Measurements from ENCODE around the gene TOX3.

DNA sequence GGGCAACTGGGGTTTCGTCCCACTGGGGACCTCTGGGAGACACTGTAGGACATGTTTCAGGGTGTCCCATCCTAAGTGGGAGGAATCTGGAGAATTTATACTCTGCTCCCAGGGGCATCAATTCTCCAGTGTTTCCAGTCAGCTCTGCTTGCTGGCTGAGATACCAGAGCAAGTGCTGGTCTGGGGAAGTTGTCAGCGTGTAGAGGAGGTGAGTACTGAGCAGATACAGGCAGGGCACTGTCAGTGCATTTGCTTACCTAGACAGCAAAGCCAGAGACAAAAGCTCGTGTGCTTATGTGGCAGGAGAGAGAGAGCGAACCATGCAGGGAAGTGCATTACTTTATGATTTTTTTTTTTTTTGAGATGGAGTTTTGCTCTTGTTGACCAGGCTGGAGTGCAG is 20.2 kb upstream of the TOX3 start:
- TF ChIP-seq, protein P1, sequence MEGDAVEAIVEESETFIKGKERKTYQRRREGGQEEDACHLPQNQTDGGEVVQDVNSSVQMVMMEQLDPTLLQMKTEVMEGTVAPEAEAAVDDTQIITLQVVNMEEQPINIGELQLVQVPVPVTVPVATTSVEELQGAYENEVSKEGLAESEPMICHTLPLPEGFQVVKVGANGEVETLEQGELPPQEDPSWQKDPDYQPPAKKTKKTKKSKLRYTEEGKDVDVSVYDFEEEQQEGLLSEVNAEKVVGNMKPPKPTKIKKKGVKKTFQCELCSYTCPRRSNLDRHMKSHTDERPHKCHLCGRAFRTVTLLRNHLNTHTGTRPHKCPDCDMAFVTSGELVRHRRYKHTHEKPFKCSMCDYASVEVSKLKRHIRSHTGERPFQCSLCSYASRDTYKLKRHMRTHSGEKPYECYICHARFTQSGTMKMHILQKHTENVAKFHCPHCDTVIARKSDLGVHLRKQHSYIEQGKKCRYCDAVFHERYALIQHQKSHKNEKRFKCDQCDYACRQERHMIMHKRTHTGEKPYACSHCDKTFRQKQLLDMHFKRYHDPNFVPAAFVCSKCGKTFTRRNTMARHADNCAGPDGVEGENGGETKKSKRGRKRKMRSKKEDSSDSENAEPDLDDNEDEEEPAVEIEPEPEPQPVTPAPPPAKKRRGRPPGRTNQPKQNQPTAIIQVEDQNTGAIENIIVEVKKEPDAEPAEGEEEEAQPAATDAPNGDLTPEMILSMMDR (IDR thresholded peaks at IDR 0.05), result no peak
- TF ChIP-seq POLR2A (IDR thresholded peaks at IDR 0.05), result no peak

All from heart left ventricle (tissue), 13 donors.